HepG2 (cell line): Measurements from ENCODE around the gene COL4A2. TPM values are rescaled to one million over a fixed set of nuclear protein-coding genes. Genes with fewer than 3 reads are reported as not detected.
A peak's percentile ranks its signal among the peaks of the same experiment; 100 is the strongest.

Experiments
- ATAC-seq: fragments of 200-7000 bp; cut with Tn5 transposase; 3 replicates; pipeline ENCODE4 v1.9.1; 2020; ENCODE audit warnings: mild to moderate bottlenecking, moderate library complexity
- BruUV-seq: library from RNA; stranded (reverse); fragments of 400-500 nt; replicated peaks from 2 replicates; lab custom pipeline; 2021; lab: Mats Ljungman, UMichigan
- CTCF ChIA-PET: fragments of 300-600 bp; formaldehyde crosslinking; extraction: SDS; loops from one replicate; lab custom pipeline; 2021; ENCODE audit warnings: low total read pairs, inconsistent platforms, low intra/inter-chr PET ratio; lab: Yijun Ruan, JAX
- POLR2A ChIA-PET: fragments of 350-600 bp; sonication (Branson Sonifier 250); formaldehyde crosslinking; loops from one replicate; lab custom pipeline; 2020; ENCODE audit warnings: antibody characterized with exemption, inconsistent platforms; lab: Yijun Ruan, JAX
- DNase-seq: peaks from one replicate; pipeline ENCODE4 v3.0.0-alpha.2; 2015; ENCODE audit warnings: low spot score
- FAIRE-seq: peaks from 3 replicates; lab custom pipeline; 2011; peaks lifted over from hg19 to GRCh38; lab: Jason Lieb, UNC
- H2AFZ ChIP-seq: one replicate; pipeline ENCODE4 v1.6.1; 2011; ENCODE audit warnings: low read length, inconsistent platforms
- H3K27ac ChIP-seq: fragments of 300-600 bp; 3 replicates; pipeline ENCODE4 v1.8.0; 2011; ENCODE audit warnings: mixed run types, mild to moderate bottlenecking, mixed read lengths, low read length, inconsistent platforms; ENCODE audit not compliant: insufficient read depth; ENCODE audit errors: extremely low read length
- H3K27me3 ChIP-seq, 2 experiments: fragments of 200-600 bp in 1 of 2; 2 replicates in 1 of 2; 3 replicates in 1 of 2; pipeline versions ENCODE4 v1.6.0 to v1.8.0; 2011; ENCODE audit warnings: low read length in 2 of 2, mild to moderate bottlenecking in 2 of 2, moderate library complexity in 2 of 2, inconsistent platforms in 1 of 2; ENCODE audit not compliant: insufficient read depth in 2 of 2, control insufficient read depth in 1 of 2
- H3K36me3 ChIP-seq, 2 experiments: fragments of 200-600 bp in 1 of 2; replicated peaks in 1 of 2; 2 replicates in 1 of 2; 3 replicates in 1 of 2; pipeline versions ENCODE4 v1.5.1 to v1.8.0; 2011; ENCODE audit warnings: low read length in 2 of 2, inconsistent platforms in 1 of 2; ENCODE audit not compliant: insufficient read depth in 2 of 2, control insufficient read depth in 1 of 2
- H3K4me1 ChIP-seq: 2 replicates; pipeline ENCODE4 v1.5.1; 2012; ENCODE audit warnings: low read length, inconsistent platforms; ENCODE audit not compliant: insufficient read depth
- H3K4me2 ChIP-seq: 2 replicates; pipeline ENCODE4 v1.6.0; 2011; ENCODE audit warnings: low read depth, low read length, inconsistent platforms
- H3K4me3 ChIP-seq, 3 experiments: fragments of 200-600 bp in 1 of 3; sonication (generic), shearing (Covaris generic) in 1 of 3; replicated peaks in 1 of 3; 2 replicates each; pipeline ENCODE4 v1.5.1; 2011 to 2016; ENCODE audit warnings: low read length in 3 of 3, inconsistent platforms in 2 of 3, low read depth in 2 of 3, mild to moderate bottlenecking in 2 of 3, control low read depth in 1 of 3, mixed read lengths in 1 of 3; ENCODE audit not compliant: insufficient read depth in 1 of 3
- H3K79me2 ChIP-seq: one replicate; pipeline ENCODE4 v1.6.1; 2011; ENCODE audit warnings: low read length, inconsistent platforms; ENCODE audit not compliant: insufficient read depth
- H3K9ac ChIP-seq: 2 replicates; pipeline ENCODE4 v1.6.0; 2011; ENCODE audit warnings: mild to moderate bottlenecking, low read depth, low read length, inconsistent platforms; ENCODE audit not compliant: insufficient read depth
- H3K9me3 ChIP-seq: 2 replicates; pipeline ENCODE4 v1.5.1; 2012; ENCODE audit warnings: mild to moderate bottlenecking, low read length
- H4K20me1 ChIP-seq: 2 replicates; pipeline ENCODE4 v1.6.0; 2011; ENCODE audit warnings: inconsistent platforms, mild to moderate bottlenecking, low read length, moderate library complexity; ENCODE audit not compliant: insufficient read depth
- AFF4 ChIP-seq: sonication (generic); formaldehyde crosslinking; IDR thresholded peaks from 2 replicates; pipeline ENCODE4 v1.4.0; 2020; ENCODE audit warnings: missing genetic modification reagents
- ASH2L ChIP-seq: fragments of 300-600, 200-600 bp; sonication (generic); IDR thresholded peaks from 2 replicates; pipeline ENCODE4 v1.7.0; 2017; ENCODE audit warnings: low read depth, mild to moderate bottlenecking, moderate library complexity, mixed read lengths, low read length; ENCODE audit not compliant: insufficient read length
- DDIT3 ChIP-seq: sonication (generic); formaldehyde crosslinking; IDR thresholded peaks from 2 replicates; pipeline ENCODE4 v1.4.0; 2020; ENCODE audit warnings: mild to moderate bottlenecking, missing genetic modification reagents
- GABPA ChIP-seq, 2 experiments: IDR thresholded peaks; 2 replicates each; pipeline ENCODE4 v1.6.1; 2011 to 2016; ENCODE audit warnings: low read depth in 2 of 2, low read length in 1 of 2, missing biosample characterization in 1 of 2, missing genetic modification characterization in 1 of 2
- HMGA1 ChIP-seq: sonication (generic); formaldehyde crosslinking; conservative IDR thresholded peaks from 2 replicates; pipeline ENCODE4 v1.4.0; 2020; ENCODE audit warnings: missing genetic modification reagents
- NR2F2 ChIP-seq: IDR thresholded peaks from 2 replicates; pipeline ENCODE4 v1.6.1; 2012; ENCODE audit warnings: low read depth, inconsistent platforms, borderline replicate concordance
- SCMH1 ChIP-seq: sonication (generic); formaldehyde crosslinking; IDR thresholded peaks from 2 replicates; pipeline ENCODE4 v1.9.0; 2021; ENCODE audit warnings: missing genetic modification reagents, mild to moderate bottlenecking, borderline replicate concordance
- SNAPC2 ChIP-seq: sonication (generic); formaldehyde crosslinking; IDR thresholded peaks from 2 replicates; pipeline ENCODE4 v1.8.1; 2022; ENCODE audit warnings: mild to moderate bottlenecking, missing genetic modification reagents
- ZNF260 ChIP-seq: sonication (generic); formaldehyde crosslinking; IDR thresholded peaks from 2 replicates; pipeline ENCODE4 v1.4.0; 2020; ENCODE audit warnings: missing genetic modification reagents, low read depth, mild to moderate bottlenecking, borderline replicate concordance
- WGBS: methylation state at CpG from one replicate; pipeline ENCODE4 v1.1.6; 2017; ENCODE audit warnings: low lambda C conversion rate; 5-methylcytosine and 5-hydroxymethylcytosine counted together
- in situ Hi-C: cut with HindIII; loops from 2 replicates; pipeline ENCODE4 v1.10.0; 2017; ENCODE audit warnings: low pct_unique_long_range_greater_than_20kb; ENCODE audit not compliant: extremely low pct_ligation_motif_present
- intact Hi-C: fragments of 100-400 bp; cut with micrococcal nuclease; formaldehyde crosslinking; loops from one replicate; pipeline ENCODE4 v1.10.0; 2022; ENCODE audit not compliant: unreplicated experiment
- polyA plus RNA-seq, 8 experiments: library from polyadenylated mRNA; depleted of rRNA in 3 of 8; stranded (reverse) in 7 of 8; unstranded in 1 of 8; fragments of >200 nt; fragmentation: Illumina TruSeq in 4 of 8; extraction: Trizol in 4 of 8; gene quantifications; 2 replicates each; pipeline versions ENCODE4 v1.2.1 to v1.2.3, GENCODE V29; 2011 to 2016; ENCODE audit warnings: low read depth in 4 of 8, missing spikeins in 1 of 8, mixed read lengths in 1 of 8; ENCODE audit not compliant: insufficient read depth in 1 of 8
- total RNA-seq, 5 experiments: library from RNA; depleted of rRNA; stranded (reverse); fragments of >200 nt; fragmentation: Illumina TruSeq; extraction: Trizol; gene quantifications; 2 replicates each; pipeline ENCODE4 v1.2.3, GENCODE V29; 2016; ENCODE audit warnings: low read depth in 1 of 5
- TF ChIP-seq, protein P1 (sequence below): sonication (generic); formaldehyde crosslinking; IDR thresholded peaks from 2 replicates; pipeline ENCODE4 v1.4.0; 2020; ENCODE audit warnings: missing genetic modification reagents

COL4A2 gene
- total and polyA plus RNA-seq, 2 of the 13 experiments (the other 11 are each of a cell fraction or from before 2014, with no cell fraction given), result 0.22 to 1.9 TPM

GRCh38 chr13:110554227-110554836 is 247.2 kb downstream of the COL4A2 start:
- WGBS, result 90% methylated on average over 8 of the region's 8 CpGs
- peaks cover 85% of the 10 kb centered on the region for H3K4me1 ChIP-seq
- peaks cover 3 to 12% of the 10 kb centered on the region in 2 experiments; a peak in 3 of 5 replicates for H3K36me3 ChIP-seq
- FAIRE-seq (no peak), DNase-seq (no peak), ATAC-seq (no peak)
- no TSS peak for BruUV-seq
- intact Hi-C loops, result loop anchor here (2.0 kb wide), 1 partner anchor 98 kb away; no protein-coding TSS in a partner anchor
- CTCF ChIA-PET, result no interaction called here
- POLR2A ChIA-PET, result no interaction called here
- H4K20me1 ChIP-seq, result peaks cover 24% of the 10 kb centered on the region; the same call in 1 of the 2 replicates
- H2AFZ ChIP-seq, result no peak overlapping the region
- in situ Hi-C loops, result no loop called here
- no peak overlapping the region for H3K27ac ChIP-seq
- no peak overlapping the region for H3K4me3 ChIP-seq
- no peak overlapping the region for H3K4me2 ChIP-seq
- no peaks in the 10 kb centered on the region for H3K9me3 ChIP-seq
- H3K27me3 ChIP-seq, result no peaks in the 10 kb centered on the region
- H3K9ac ChIP-seq, result no peak overlapping the region
- no peak for TF ChIP-seq NR2F2
- TF ChIP-seq, protein P1, sequence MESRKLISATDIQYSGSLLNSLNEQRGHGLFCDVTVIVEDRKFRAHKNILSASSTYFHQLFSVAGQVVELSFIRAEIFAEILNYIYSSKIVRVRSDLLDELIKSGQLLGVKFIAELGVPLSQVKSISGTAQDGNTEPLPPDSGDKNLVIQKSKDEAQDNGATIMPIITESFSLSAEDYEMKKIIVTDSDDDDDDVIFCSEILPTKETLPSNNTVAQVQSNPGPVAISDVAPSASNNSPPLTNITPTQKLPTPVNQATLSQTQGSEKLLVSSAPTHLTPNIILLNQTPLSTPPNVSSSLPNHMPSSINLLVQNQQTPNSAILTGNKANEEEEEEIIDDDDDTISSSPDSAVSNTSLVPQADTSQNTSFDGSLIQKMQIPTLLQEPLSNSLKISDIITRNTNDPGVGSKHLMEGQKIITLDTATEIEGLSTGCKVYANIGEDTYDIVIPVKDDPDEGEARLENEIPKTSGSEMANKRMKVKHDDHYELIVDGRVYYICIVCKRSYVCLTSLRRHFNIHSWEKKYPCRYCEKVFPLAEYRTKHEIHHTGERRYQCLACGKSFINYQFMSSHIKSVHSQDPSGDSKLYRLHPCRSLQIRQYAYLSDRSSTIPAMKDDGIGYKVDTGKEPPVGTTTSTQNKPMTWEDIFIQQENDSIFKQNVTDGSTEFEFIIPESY (CRISPR knock-in tag), result peak; percentile 62; the same call in 1 of the 2 replicates
- peaks cover 82% of the 10 kb centered on the region for H3K79me2 ChIP-seq

GRCh38 chr13:110554946-110555345 is 247.9 kb downstream of the COL4A2 start:
- no peak overlapping the region for H3K4me3 ChIP-seq
- no peaks in the 10 kb centered on the region for H3K27me3 ChIP-seq
- POLR2A ChIA-PET, result no interaction called here
- no peak overlapping the region for H2AFZ ChIP-seq
- peak overlapping the region; percentile 69; the same call in 1 of the 2 replicates for H3K4me2 ChIP-seq
- intact Hi-C loops, result loop anchor here (2.0 kb wide), 1 partner anchor 98 kb away; no protein-coding TSS in a partner anchor
- peaks cover 23% of the 10 kb centered on the region; the same call in 1 of the 2 replicates for H4K20me1 ChIP-seq
- peaks cover 91% of the 10 kb centered on the region for H3K4me1 ChIP-seq
- no TSS peak for BruUV-seq
- H3K36me3 ChIP-seq, result peaks cover 3 to 12% of the 10 kb centered on the region in 2 experiments; a peak in 3 of 5 replicates
- no peak for ATAC-seq
- no peaks in the 10 kb centered on the region for H3K9me3 ChIP-seq
- FAIRE-seq, result no peak
- H3K79me2 ChIP-seq, result peaks cover 86% of the 10 kb centered on the region
- H3K27ac ChIP-seq, result no peak overlapping the region
- CTCF ChIA-PET, result no interaction called here
- in situ Hi-C loops, result no loop called here
- no peak for DNase-seq
- H3K9ac ChIP-seq, result no peak overlapping the region
- 84% methylated on average over 8 of the region's 16 CpGs for WGBS
- TF ChIP-seq AFF4 (CRISPR knock-in tag), result no peak
- no peak for TF ChIP-seq DDIT3
- no peak for TF ChIP-seq ASH2L
- no peak for TF ChIP-seq SCMH1
- TF ChIP-seq HMGA1 (CRISPR knock-in tag), result no peak
- no peak for TF ChIP-seq SNAPC2
- no peak for TF ChIP-seq GABPA (IDR thresholded peaks at IDR 0.05; ENCODE audit: low read depth, low read length)
- no peak for TF ChIP-seq GABPA (CRISPR knock-in tag; IDR thresholded peaks at IDR 0.05; ENCODE audit: low read depth)
- TF ChIP-seq ZNF260, result no peak
